GM19238 (cell line): Measurements from ENCODE around the gene TMEM233.
A peak's percentile ranks its signal among the peaks of the same experiment; 100 is the strongest.

Experiments
- DNase-seq: peaks from one replicate; pipeline ENCODE4 v3.0.0; 2011; ENCODE audit warnings: low spot score; ENCODE audit not compliant: insufficient read length

Gene TMEM233

DNA sequence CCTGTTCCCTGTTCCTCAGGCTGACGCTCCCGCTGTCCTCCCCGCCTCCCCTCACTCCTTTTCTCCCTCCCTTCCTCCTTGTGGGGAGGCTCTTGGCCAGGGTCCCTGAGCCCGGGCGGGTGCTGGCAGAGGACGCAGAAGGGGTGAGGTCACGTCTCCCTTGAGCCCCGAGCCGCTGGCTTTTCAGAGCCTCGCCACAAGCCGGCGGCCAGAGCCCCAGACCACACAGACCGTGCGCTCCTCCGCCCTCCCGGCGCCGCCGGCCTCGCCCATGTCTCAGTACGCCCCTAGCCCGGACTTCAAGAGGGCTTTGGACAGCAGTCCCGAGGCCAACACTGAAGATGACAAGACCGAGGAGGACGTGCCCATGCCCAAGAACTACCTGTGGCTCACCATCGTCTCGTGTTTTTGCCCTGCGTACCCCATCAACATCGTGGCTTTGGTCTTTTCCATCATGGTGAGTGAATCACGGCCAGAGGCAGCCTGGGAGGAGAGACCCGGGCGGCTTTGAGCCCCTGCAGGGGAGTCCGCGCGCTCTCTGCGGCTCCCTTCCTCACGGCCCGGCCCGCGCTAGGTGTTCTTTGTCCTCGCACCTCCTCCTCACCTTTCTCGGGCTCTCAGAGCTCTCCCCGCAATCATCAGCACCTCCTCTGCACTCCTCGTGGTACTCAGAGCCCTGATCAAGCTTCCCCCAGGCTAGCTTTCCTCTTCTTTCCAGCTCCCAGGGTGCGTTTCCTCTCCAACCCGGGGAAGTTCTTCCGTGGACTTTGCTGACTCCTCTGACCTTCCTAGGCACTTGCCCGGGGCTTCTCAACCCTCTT, at the start of gene TMEM233:
Gene TMEM233, plus strand, starts transcription at position 197 of the 821 bp plus-strand sequence. Its CDS starts 75 bp downstream, at position 272.
- no peak for DNase-seq

DNA sequence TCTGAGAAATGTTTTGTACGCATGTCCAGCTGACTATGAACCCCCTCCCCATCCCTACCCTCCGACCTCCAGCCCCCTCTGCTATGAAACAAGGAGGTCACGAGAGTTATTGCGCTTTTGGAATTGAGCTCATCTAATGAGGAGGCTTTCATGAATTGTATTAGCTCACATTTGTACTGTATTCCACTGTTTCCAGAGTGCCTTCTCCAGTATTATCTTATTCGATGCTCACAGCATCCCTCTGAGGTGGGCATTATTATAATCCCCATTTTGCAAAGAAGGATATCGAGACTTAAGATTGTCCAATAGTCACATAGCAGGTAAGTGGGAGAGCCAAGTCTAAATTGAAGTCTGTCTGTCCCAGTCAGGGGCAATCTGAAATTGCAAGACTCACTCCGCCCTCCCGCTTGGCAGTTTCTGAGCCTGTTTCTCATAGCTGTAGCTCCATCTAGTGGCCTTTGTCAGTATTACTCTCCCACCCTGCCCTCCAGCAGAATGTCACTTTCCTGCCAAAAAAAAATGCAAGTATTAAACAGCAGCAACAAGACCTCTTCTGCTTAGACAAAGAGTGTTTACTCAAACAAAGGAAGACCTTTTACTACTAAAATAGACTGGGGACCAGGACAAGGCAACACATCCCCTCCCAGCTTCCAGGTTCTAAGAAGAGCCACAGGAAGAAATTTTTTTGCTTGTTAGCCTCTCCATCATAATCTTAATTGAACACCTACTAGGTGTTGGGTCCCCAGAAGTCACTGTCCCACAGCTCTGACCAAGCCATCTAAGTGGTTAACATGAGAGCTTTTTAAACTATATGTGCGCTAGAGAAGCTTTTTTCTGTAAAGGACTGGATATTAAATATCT, 48.6 kb upstream of the TMEM233 start:
- peak; percentile 52 for DNase-seq

DNA sequence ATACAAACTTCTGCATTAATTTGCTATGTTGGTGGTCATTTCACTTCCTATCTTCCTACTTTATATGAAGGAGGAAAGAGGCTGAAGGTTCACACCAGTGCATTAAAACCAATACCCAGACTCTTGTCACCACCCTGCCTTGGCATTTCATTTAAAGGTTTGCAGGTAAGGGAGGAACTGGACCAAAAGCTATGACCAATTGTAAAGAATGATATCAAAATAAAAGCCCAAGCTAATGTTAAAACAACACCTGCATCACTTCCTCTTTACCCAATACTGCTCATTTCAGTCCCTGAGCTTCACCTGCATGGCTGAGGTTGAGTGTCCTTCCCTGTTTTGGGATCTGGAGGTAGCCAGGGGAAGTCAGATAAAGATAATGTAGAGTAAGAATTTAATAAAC, 47.2 kb upstream of the TMEM233 start:
- DNase-seq, result no peak

DNA sequence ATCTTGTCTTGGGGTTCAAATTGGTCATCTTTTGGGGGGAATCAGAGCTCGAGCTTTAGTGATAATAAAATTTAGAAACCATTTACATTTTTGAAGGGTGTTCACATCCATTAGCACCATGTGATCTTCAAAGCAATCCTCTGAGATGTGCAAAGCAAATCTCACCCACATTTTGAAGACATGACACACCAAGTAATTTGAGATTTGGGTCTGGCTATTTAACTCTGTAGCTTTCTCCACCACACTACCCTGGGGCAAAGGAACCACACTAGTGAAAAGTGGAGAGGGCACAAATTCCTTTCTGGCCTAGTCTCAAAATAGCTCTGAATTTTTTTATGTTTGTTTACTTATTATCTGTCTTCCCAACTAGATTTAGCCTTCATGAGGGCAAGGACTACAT, 46.6 kb upstream of the TMEM233 start:
- DNase-seq, result no peak

DNA sequence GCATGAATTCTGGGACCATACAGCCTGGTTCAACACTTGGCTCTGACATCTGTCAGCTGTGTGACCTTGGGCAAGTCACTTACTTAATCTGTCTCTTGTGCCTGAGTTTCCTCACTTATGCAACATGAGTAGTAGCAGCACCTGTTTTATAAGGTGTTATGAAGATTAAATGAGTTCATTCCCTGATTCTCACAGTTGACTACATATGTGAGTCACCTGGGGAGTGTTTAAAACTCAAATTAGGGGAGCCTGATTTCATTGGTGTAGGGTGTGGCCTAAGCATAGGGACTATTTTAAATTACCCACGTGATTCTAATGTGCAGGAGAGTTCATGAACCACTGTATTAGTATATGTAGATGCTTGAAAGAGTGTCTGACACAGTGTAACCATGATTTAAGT, 36.7 kb upstream of the TMEM233 start:
- no peak for DNase-seq

DNA sequence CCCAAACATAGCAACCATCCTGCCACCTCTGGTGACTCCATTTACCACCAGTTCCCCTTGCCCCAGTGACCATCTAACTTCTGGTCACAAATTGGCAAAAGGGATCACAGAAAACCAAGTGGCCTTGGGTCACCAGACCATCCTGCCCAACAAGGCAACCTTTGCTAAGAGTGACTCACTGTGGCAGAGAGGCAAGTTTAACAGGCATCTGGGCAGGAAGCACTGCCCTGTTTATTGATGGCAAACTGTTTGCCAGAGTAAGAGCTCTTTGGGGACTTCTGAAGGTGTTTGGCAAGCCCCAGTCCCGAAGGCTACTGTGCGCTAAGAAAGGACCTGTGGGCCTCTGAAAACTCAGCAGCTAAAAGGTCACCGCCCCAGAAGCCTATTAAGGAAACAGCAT, 28.2 kb upstream of the TMEM233 start:
- DNase-seq, result no peak

DNA sequence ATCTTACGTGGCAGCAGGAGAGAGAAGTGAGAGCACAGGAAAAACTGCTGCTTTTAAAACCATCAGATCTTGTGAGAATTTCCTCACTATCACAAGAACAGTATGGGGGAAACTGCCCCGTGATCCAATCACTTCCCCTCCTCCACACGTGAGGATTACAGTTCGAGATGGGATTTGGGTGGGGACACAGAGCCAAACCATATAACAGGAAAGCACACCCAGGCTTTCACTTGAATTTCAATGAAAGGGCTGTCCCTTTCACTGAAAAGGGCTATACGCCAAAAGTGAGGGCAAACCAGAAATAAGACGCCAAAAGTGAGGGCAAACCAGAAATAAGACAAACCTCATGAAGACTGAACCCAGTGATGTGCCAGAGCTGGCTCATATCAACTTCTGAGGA, 22.8 kb upstream of the TMEM233 start:
- no peak for DNase-seq

DNA sequence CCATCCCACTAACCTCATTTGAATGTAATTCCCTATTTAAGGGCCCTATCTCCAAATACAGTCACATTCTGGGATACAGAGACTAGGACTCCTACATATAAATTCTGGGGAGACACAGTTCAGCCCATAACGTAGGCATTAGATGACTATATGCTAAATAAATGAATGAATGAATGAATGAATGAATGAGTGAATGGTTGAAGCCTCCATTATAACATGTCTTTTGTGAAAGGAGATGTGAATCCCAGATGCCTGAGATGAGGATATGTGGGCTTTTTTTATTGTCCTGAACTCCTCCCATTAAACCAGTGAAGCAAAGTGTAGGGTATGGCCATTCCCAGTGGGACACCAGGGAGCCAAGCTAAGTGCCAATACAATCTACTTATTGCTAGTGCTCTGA, 20.5 kb upstream of the TMEM233 start:
- DNase-seq, result no peak

DNA sequence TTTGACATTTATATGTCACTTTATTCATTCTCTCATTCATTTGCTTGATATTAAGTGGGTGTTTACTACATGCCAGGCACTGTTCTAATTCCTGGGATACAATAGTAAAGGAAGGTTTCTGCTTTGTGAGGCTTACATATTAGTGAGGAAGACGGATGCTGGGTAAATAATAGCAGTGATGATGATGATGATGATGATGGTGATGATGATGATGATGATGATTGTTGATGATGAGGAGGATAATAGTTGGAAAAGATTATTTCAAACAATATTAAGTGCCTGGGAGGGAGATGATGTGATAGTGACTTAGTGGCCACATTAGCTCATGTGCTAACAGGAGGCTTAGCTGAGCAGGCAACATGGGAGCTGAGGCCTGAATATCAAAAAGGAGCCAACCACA, 19.3 kb upstream of the TMEM233 start:
- DNase-seq, result no peak

DNA sequence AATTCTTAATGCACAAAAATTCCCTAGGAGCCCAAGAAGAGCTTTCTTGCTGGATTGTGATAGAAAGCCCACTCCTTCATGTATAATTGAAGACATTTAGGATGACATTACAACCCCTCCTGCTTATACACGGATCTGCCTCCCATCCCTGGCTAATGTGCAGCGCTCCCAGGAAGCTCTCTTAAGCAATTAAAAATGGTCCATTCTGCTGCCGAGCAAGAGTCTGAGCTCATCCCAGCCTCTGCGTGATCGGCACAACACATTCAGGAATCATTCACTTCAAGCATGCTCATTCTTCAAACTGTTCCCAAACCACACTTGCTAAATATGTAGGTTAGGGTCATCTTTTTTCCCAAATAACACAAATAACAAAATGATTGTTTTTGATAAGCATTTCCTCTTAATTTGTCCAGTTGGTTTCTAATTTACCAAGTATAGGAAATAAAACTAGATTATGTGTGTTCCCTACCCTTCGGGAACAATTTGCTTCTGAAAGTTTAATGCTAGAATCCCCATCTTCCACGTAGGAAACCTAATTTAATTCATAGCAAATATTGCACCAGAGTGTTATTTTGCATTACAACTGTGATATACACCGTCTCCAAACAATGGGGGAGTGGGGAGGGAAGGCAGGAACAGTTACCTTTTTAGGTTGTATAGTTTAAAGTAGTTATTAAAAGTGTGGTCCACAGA, 17.3 kb upstream of the TMEM233 start:
- DNase-seq, result no peak

DNA sequence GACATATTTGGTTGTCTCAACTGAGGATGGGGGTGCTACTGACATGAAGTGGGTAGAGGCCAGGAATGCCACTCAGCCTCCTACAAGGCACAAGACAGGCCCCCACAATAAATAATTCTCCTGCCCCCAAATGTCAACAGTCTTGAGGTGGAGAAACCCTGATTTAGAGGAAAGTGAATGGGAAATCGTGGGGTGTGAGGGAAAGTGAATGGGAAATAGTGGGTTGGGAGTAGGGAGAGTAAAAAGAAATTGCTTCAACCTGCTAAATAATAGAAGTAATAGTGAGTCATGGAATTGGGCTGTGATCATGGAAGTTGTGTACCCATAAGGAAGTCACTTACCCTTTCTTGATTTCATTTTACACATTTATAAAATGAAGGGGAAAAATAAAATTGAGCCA, 16.7 kb upstream of the TMEM233 start:
- DNase-seq, result no peak

DNA sequence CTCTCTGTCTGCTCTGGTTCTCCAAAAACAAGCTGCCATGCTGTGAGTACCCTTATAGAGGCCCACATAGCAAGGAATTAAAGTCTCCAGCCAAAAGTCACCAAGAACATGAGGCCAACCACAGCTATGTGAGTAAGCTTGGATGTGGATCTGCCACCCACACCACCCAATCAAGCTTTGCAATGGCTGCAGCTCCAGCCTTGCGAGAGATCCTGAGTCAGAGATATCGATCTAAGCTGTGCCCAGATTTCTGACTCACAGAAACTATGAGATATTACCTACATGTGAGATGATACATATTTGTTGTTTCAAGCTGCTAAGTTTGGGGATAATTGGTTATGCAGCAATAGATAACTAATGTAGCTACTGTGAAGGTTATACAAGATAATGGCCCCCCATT, 15.5 kb upstream of the TMEM233 start:
- DNase-seq, result no peak

DNA sequence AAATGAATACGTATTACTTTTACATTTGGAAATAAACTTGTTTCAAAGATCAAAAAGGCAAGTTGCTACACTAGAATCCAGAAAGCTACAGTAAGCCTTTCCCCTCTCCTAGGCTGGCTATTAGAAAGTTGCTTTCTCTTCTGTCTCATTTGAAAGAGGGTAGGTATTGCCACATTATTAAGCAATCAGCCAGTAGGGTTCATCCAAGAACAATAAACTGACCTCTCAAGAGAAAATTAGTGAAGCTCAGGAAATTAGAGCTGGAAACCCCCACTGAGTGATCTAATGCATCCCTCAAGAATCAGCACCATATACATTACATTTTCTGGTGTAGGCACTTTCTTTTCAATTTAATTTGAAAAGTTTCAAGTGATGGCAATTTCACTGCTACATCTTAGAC, 4.5 kb upstream of the TMEM233 start:
- no peak for DNase-seq

DNA sequence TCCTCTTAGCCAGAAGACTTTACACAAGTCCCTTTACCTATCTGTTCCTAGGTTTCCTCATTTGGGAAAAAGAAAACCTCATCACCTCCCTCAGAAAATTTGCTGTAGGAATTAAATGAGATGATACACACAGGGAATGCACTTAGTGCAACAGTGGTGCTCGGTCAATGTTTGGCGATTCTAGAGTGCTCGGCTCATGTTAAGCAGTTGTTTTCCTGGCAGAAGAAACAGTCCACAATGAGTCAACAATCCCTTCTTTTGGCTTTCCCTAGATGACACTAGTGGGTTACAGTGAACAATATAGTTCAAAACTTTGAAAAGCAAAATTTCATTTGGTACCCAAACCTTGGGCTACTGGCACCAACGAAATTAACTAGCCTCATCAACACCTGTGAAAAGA, 3.9 kb upstream of the TMEM233 start:
- no peak for DNase-seq

DNA sequence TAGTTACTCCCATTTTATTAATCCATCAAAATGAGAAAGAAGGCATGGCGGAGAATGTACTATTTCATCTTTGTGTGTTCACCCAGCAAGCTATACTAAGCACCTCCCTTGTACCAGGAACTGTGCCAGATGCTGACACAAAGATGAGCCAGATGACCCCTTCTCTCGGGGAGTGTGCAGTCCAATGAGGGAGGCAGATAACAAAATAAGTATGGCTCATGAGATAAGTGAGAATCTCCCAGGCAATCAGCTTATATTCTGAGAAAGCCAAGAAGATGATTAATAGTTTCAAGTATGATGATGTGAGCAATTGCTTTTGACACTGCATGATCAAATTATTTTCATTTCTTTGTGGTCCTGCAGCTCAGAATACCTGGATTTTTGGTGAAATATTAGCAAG, 1.3 kb upstream of the TMEM233 start:
- DNase-seq, result no peak

DNA sequence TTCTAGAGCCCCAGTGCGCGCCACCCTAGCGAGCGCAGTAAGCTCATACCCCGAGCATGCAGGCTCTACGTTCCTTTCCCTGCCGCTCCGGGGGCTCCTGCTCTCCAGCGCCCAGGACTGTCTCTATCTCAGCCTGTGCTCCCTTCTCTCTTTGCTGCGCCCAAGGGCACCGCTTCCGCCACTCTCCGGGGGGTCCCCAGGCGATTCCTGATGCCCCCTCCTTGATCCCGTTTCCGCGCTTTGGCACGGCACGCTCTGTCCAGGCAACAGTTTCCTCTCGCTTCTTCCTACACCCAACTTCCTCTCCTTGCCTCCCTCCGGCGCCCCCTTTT, 791 bp downstream of the TMEM233 start:
- no peak for DNase-seq

DNA sequence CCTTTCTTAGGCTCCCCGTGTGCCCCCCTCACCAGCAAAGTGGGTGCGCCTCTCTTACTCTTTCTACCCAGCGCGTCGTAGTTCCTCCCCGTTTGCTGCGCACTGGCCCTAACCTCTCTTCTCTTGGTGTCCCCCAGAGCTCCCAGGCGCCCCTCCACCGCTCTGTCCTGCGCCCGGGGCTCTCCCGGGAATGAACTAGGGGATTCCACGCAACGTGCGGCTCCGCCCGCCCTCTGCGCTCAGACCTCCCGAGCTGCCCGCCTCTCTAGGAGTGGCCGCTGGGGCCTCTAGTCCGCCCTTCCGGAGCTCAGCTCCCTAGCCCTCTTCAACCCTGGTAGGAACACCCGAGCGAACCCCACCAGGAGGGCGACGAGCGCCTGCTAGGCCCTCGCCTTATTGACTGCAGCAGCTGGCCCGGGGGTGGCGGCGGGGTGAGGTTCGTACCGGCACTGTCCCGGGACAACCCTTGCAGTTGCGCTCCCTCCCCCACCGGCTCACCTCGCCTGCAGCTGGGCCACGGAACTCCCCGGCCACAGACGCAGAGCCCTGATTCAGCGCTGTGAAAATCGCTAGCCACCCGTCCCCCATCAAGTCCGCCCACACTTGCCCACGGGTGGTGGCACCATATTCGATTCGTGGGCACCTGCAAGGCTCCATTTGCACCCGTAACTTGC, 1.3 kb downstream of the TMEM233 start:
- no peak for DNase-seq

DNA sequence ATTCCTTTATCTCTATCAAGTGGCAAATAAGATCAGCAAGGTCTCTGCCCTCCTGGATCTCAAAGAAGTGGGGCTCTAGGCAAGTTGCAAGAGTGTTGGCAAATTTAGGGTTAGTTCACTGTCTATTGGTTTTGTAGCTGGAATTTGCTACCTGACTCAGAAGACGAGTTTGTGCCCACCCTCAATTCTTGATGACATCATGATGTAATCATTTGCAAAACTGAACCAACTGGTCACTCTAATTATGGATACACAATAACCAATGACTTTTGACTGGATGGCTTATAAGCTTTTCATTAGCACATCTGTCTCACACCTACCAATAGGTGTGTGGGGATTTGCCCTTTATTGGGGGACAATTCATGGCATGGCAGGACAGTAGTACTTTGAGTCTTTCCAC, 4.6 kb downstream of the TMEM233 start:
- no peak for DNase-seq

DNA sequence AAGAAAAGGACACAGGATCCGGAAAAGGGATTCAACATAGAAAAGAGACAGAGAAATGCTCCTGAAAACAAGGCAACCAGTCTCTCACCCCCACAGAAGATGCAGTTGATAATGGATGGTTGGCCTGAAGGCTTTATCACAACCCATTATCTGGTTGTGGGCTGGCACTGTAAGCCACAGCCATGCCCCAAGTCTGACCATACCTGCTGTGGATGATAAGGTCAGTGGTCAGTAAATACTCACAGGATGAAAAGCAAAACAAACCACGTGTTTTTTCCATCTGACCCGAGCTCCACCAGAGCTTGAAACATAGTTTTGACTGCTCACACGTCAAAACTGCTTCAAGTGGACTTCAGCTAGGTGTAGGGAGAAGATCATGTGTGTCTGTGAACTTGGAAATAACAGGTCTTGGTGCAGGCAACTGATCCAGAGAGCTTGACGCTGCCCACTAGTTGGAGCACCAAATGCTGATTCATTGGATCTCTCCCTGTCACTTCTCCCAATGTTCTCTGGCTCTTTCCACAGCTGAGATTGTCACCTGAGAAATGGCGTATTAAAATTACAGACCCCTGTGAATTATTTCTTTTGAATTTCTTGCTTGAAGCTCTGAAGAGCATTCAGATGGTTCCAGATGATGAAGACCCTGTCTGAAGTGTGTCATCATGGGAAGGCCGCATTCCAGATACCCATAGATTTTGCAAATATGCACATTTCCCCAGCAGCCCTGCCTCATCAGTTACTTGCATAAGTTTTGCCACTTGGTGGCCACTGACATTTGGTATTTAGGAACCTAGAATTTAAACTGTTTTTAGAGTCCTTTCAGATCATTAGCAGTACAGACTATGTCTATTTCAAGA, 8.5 kb downstream of the TMEM233 start:
- no peak for DNase-seq

DNA sequence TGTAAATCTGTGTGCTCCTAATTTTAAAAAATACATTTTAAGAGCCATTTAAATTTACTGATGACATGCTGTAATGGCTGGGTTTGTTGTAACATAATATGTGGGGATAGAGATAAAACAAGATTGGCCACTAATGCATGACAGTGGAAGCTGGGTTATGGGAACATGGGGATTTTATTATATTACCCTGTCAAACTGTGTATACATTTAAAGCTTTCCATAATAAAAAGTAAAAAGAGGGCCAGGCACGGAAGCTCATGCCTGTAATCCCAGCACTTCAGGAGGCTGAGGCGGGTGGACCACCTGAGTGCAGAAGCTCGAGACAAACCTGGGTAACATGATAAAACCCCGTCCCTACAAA, 9.1 kb downstream of the TMEM233 start:
- no peak for DNase-seq

DNA sequence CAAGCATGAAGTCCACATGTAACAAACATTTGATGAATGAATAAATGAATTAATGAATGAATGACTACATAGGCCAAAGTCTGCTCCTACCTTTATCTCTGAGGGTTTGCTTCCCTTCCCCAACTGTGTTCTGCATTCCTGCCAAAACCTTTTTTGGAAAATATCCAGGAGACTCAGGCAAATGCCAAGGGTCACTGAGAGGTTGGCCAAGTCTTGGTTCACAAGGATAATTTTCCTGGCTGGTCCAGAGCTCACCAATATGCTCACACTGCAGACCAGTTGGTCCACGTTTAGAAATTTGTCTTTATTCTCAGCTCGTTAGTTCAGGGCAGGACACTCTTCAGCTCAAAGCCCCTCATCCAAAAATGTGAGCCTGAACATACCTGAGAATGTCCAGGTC, 10.2 kb downstream of the TMEM233 start:
- DNase-seq, result no peak
